ENCODE results near the gene SLC37A1. TPM values are rescaled to one million over a fixed set of nuclear protein-coding genes. Genes with fewer than 3 reads are reported as not detected.

The SLC37A1 gene
- total RNA-seq, 1 experiment from 2014 or later, result 38.3 TPM

DNA sequence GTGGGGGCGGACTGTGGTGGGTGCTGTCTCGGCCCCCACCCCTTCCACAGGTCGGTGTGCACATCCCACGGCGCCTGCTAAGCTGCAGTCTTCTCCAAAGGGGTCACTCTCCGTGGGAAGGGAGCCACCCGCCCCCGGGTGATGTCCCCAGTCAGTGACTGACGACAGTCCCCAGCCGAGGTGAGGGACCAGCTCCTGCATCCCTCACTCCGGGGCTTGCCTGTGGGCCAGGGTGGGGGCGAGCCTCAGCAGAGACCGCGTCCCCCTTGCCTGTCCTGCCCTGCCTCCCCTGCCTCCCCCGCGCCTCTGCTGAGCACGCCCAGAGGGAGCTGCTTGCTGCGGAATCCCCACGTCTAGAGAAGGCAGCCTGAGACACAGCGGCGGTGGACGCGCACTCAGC is 103.8 kb downstream of the SLC37A1 start:
- no peak overlapping the region for H3K9ac ChIP-seq (ENCODE audit: low read length)
- no peak overlapping the region for H3K4me2 ChIP-seq (ENCODE audit: low read length)
- no peaks in the 10 kb centered on the region for H3K9me2 ChIP-seq (replicated peaks; ENCODE audit: low read length)
- H3K36me3 ChIP-seq (ENCODE audit: low read depth, low read length), result no peaks in the 10 kb centered on the region
- no peak overlapping the region for H2AFZ ChIP-seq (ENCODE audit: low read length)
- no peaks in the 10 kb centered on the region for H3F3A ChIP-seq (ENCODE audit: low read length, unreplicated experiment)
- intact Hi-C loops (cut with micrococcal nuclease), result no loop called here
- no peak overlapping the region for H3K4me3 ChIP-seq (ENCODE audit: low read length)
- DNase-seq (no peak), ATAC-seq (no peak)
- H3K4me1 ChIP-seq (ENCODE audit: insufficient read depth, low read length), result 0 out of 2 replicates have a peak, but pooled peaks cover 4% of the 10 kb centered on the region
- ChIA-PET CTCF (no interaction called here), POLR2A (ENCODE audit: unreplicated experiment) (no interaction called here)
- H3K79me2 ChIP-seq (ENCODE audit: low read length), result no peaks in the 10 kb centered on the region
- H3K27ac ChIP-seq (ENCODE audit: low read length), result no peak overlapping the region
- no peak for TF ChIP-seq CTCF (conservative IDR thresholded peaks at IDR 0.05; ENCODE audit: low read depth, low read length)
- no peak for TF ChIP-seq EZH2phosphoT487 (IDR thresholded peaks at IDR 0.05; ENCODE audit: borderline replicate concordance, low read length)
- no peak for TF ChIP-seq EZH2 (IDR thresholded peaks at IDR 0.05; ENCODE audit: low read length, unreplicated experiment)
- no peaks in the 10 kb centered on the region for H4K20me1 ChIP-seq (ENCODE audit: low read length)
- no TSS peak for BruUV-seq (replicated peaks)
- H3K27me3 ChIP-seq (ENCODE audit: low read length), result peaks cover 54% of the 10 kb centered on the region
- H3K9me3 ChIP-seq (ENCODE audit: low read length), result no peaks in the 10 kb centered on the region

DNA sequence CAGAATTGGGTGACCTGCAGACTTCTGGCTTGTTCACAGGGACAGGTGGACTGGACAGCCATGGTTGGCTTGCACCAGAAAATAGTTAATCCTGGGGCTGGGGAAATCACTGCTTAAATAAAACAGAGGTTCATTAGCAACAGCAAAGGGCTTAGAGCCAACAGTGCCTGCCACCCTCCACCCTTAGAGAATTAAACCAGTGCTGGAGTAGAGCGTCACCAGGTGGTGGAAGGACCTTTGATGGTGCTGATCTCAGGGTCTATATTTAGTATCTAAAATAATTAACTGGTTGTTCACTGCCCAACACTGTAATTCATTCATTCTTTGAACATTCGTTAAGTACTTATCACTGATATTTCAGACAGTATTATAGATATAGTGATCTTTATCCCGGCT is 105.1 kb downstream of the SLC37A1 start:
- H3K9me3 ChIP-seq (ENCODE audit: low read length), result no peaks in the 10 kb centered on the region
- no peaks in the 10 kb centered on the region for H3K9me2 ChIP-seq (replicated peaks; ENCODE audit: low read length)
- ChIA-PET CTCF (no interaction called here), POLR2A (ENCODE audit: unreplicated experiment) (no interaction called here)
- no peak overlapping the region for H3K4me2 ChIP-seq (ENCODE audit: low read length)
- H3K27me3 ChIP-seq (ENCODE audit: low read length), result peaks cover 64% of the 10 kb centered on the region
- no peaks in the 10 kb centered on the region for H4K20me1 ChIP-seq (ENCODE audit: low read length)
- TF ChIP-seq EZH2phosphoT487 (IDR thresholded peaks at IDR 0.05; ENCODE audit: borderline replicate concordance, low read length) (no peak), EZH2 (IDR thresholded peaks at IDR 0.05; ENCODE audit: low read length, unreplicated experiment) (no peak), CTCF (conservative IDR thresholded peaks at IDR 0.05; ENCODE audit: low read depth, low read length) (no peak)
- H3K79me2 ChIP-seq (ENCODE audit: low read length), result no peaks in the 10 kb centered on the region
- no peak overlapping the region for H3K27ac ChIP-seq (ENCODE audit: low read length)
- 0 out of 2 replicates have a peak, but pooled peaks cover 4% of the 10 kb centered on the region for H3K4me1 ChIP-seq (ENCODE audit: insufficient read depth, low read length)
- H2AFZ ChIP-seq (ENCODE audit: low read length), result no peak overlapping the region
- no peak overlapping the region for H3K4me3 ChIP-seq (ENCODE audit: low read length)
- no peaks in the 10 kb centered on the region for H3K36me3 ChIP-seq (ENCODE audit: low read depth, low read length)
- DNase-seq (no peak), ATAC-seq (no peak)
- no TSS peak for BruUV-seq (replicated peaks)
- H3K9ac ChIP-seq (ENCODE audit: low read length), result no peak overlapping the region
- intact Hi-C loops (cut with micrococcal nuclease), result no loop called here
- no peaks in the 10 kb centered on the region for H3F3A ChIP-seq (ENCODE audit: low read length, unreplicated experiment)

GRCh38 chr21:42619166-42619565 is 105.5 kb downstream of the SLC37A1 start:
- Histone ChIP-seq H3K9me2 (replicated peaks; ENCODE audit: low read length) (no peaks in the 10 kb centered on the region), H3K79me2 (ENCODE audit: low read length) (no peaks in the 10 kb centered on the region), H3K4me2 (ENCODE audit: low read length) (no peak overlapping the region), H3K9ac (ENCODE audit: low read length) (no peak overlapping the region), H3K4me3 (ENCODE audit: low read length) (no peak overlapping the region), H3K9me3 (ENCODE audit: low read length) (no peaks in the 10 kb centered on the region), H3K27ac (ENCODE audit: low read length) (no peak overlapping the region), H3K27me3 (ENCODE audit: low read length) (peaks cover 68% of the 10 kb centered on the region), H3F3A (ENCODE audit: low read length, unreplicated experiment) (no peaks in the 10 kb centered on the region), H3K36me3 (ENCODE audit: low read depth, low read length) (no peaks in the 10 kb centered on the region), H4K20me1 (ENCODE audit: low read length) (no peaks in the 10 kb centered on the region), H2AFZ (ENCODE audit: low read length) (no peak overlapping the region), H3K4me1 (ENCODE audit: insufficient read depth, low read length) (0 out of 2 replicates have a peak, but pooled peaks cover 4% of the 10 kb centered on the region)
- ChIA-PET CTCF (no interaction called here), POLR2A (ENCODE audit: unreplicated experiment) (no interaction called here)
- ATAC-seq (no peak), DNase-seq (no peak)
- TF ChIP-seq CTCF (conservative IDR thresholded peaks at IDR 0.05; ENCODE audit: low read depth, low read length) (no peak), EZH2phosphoT487 (IDR thresholded peaks at IDR 0.05; ENCODE audit: borderline replicate concordance, low read length) (no peak), EZH2 (IDR thresholded peaks at IDR 0.05; ENCODE audit: low read length, unreplicated experiment) (no peak)
- intact Hi-C loops (cut with micrococcal nuclease), result no loop called here
- BruUV-seq (replicated peaks), result no TSS peak
